Left lung (tissue), 10 donors: Measurements from ENCODE around the gene CCDC120. TPM values are rescaled to one million over a fixed set of nuclear protein-coding genes. Genes with fewer than 3 reads are reported as not detected.

Experiments
- ATAC-seq: fragments of 200-7000 bp; cut with Tn5 transposase; one replicate; pipeline ENCODE4 v1.9.1; 2020; ENCODE audit warnings: moderate library complexity
- DNase-seq, 4 donors: peaks; one replicate each; pipeline ENCODE4 v3.0.0-alpha.2; 2013 to 2020
- H3K27ac ChIP-seq, 2 donors: fragments of 200-600 bp; sonication (generic) in 1 of 2; one replicate each; pipeline versions ENCODE4 v1.5.0 to v1.8.0; 2020 to 2021
- H3K27me3 ChIP-seq, 2 donors: fragments of 200-600 bp; sonication (generic) in 1 of 2; one replicate each; pipeline versions ENCODE4 v1.5.0 to v1.8.0; 2020 to 2021
- H3K36me3 ChIP-seq, 2 donors: fragments of 200-600 bp; sonication (generic) in 1 of 2; one replicate each; pipeline versions ENCODE4 v1.5.0 to v1.8.0; 2020 to 2021
- H3K4me1 ChIP-seq, 2 donors: fragments of 200-600 bp; one replicate each; pipeline ENCODE4 v1.8.0; 2021
- H3K4me3 ChIP-seq, 2 donors: fragments of 200-600 bp; sonication (generic) in 1 of 2; one replicate each; pipeline versions ENCODE4 v1.5.0 to v1.8.0; 2020 to 2021; ENCODE audit warnings: mild to moderate bottlenecking in 1 of 2
- H3K9me3 ChIP-seq, 2 donors: fragments of 200-600 bp; sonication (generic) in 1 of 2; one replicate each; pipeline versions ENCODE4 v1.5.0 to v1.8.0; 2020 to 2021
- CTCF ChIP-seq, 2 donors: fragments of 200-600 bp; sonication (generic) in 1 of 2; IDR thresholded peaks; one replicate each; pipeline versions ENCODE4 v1.5.0 to v1.8.0; 2021; ENCODE audit warnings: antibody characterized with exemption in 2 of 2
- intact Hi-C, 2 donors: fragments of 100-400 bp; cut with DNase I; formaldehyde crosslinking; loops; one replicate each; pipeline versions ENCODE4 v1.11.2 to v1.14.2; 2022
- polyA plus RNA-seq, 6 donors: library from polyadenylated mRNA; unstranded; fragments of 120-200 nt; gene quantifications; one replicate each; pipeline ENCODE4 v1.2.1, GENCODE V29; 2013; ENCODE audit not compliant: insufficient read length in 6 of 6
- total RNA-seq, 2 donors: library from RNA; stranded (reverse); fragmentation: NEBNext Ultra II Directional; extraction: Animal tissue kit (Norgen Biotek cat#: 25700); gene quantifications; one replicate each; pipeline ENCODE4 v1.2.1, GENCODE V29; 2021
- donor health status: DM: no; HTN: yes; CAD: no.
- donor health status: DM: no; HTN: no; CAD: no.

CCDC120 gene
- total and polyA plus RNA-seq, 8 donors = 9.7 to 19.5 (median 15.0) TPM

GRCh38 chrX:49053223-49054072 is 5.4 kb upstream of the CCDC120 start:
- DNase-seq (peak; percentile 50 to 85 (median 71)), ATAC-seq (peak; percentile 83)
- Histone ChIP-seq H3K9me3 (no peaks in the 10 kb centered on the region), H3K36me3 (no peaks in the 10 kb centered on the region), H3K4me3 (peak overlapping the region; percentile 44 to 47), H3K27ac (peak overlapping the region; percentile 48 to 83), H3K27me3 (no peaks in the 10 kb centered on the region), H3K4me1 (no peaks in the 10 kb centered on the region)
- TF ChIP-seq CTCF (IDR thresholded peaks at IDR 0.05) = no peak
- intact Hi-C loops = no loop called here

GRCh38 chrX:49054073-49054762 is 4.6 kb upstream of the CCDC120 start:
- intact Hi-C loops = no loop called here
- Histone ChIP-seq H3K4me3 (peak overlapping the region; percentile 44 to 47), H3K27ac (peak overlapping the region; percentile 48 to 83), H3K36me3 (no peaks in the 10 kb centered on the region), H3K27me3 (no peaks in the 10 kb centered on the region), H3K4me1 (no peaks in the 10 kb centered on the region), H3K9me3 (no peaks in the 10 kb centered on the region)
- no peak for DNase-seq
- ATAC-seq = no peak
- no peak for TF ChIP-seq CTCF (IDR thresholded peaks at IDR 0.05)

DNA sequence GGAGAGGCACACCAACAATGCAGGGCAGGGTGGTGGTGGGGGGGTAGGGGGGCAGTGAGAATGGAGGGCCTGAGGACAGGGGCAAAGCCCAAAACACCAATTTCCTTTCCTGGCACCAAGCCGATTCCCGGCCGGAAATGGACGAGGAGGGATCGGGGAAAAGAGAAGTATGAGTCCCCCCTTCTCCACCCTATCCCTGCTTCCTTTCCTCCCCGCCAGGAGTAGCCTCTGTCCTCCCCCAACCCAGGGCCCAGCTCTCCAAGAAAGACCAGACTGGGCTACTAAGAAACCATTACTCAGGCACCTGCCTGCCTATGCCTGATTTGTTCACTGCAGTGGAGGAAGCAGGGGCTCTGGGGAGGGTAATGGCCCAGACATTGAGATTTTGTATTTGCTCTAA is 402 bp downstream of the CCDC120 start:
- no peak for TF ChIP-seq CTCF (IDR thresholded peaks at IDR 0.05)
- DNase-seq (no peak), ATAC-seq (peak; percentile 46)
- intact Hi-C loops = no loop called here
- Histone ChIP-seq H3K36me3 (peaks cover 0 to 6% of the 10 kb centered on the region in 2 donors), H3K27ac (peak overlapping the region in 1 of 2 donors; percentile 37), H3K27me3 (no peaks in the 10 kb centered on the region), H3K4me3 (peak overlapping the region in 1 of 2 donors; percentile 32), H3K4me1 (no peaks in the 10 kb centered on the region), H3K9me3 (no peaks in the 10 kb centered on the region)

DNA sequence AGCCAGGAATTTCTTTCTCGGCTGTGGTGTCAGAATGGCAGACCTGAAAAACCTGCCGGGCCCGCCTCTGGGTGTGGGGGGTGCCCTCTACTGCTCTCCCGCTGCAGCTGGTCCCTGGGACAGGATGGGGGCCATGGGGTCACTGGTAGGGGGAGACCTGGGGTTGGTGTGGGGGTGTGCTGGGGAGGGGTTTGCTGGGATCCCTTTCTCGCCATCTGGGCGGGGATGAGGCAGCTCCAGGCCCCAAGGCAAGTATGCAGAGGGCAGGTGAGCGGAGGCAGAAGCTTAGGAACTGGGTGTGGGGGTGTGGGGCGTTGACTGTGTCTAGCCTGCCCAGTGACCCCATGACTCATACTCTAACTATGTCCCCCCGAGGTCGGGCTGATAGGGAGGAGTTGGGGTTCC is 884 bp downstream of the CCDC120 start:
- ATAC-seq = peak; percentile 69
- no peak for TF ChIP-seq CTCF (IDR thresholded peaks at IDR 0.05)
- Histone ChIP-seq H3K27me3 (no peaks in the 10 kb centered on the region), H3K36me3 (peaks cover 0 to 9% of the 10 kb centered on the region in 2 donors), H3K27ac (no peak overlapping the region), H3K9me3 (no peaks in the 10 kb centered on the region), H3K4me1 (no peaks in the 10 kb centered on the region), H3K4me3 (peak overlapping the region in 1 of 2 donors; percentile 32)
- DNase-seq = no peak
- intact Hi-C loops = no loop called here

GRCh38 chrX:49060914-49061313 is 2.1 kb downstream of the CCDC120 start:
- intact Hi-C loops = no loop called here
- peaks cover 0 to 9% of the 10 kb centered on the region in 2 donors for H3K36me3 ChIP-seq
- no peaks in the 10 kb centered on the region for H3K9me3 ChIP-seq
- H3K27ac ChIP-seq = no peak overlapping the region
- no peak for TF ChIP-seq CTCF (IDR thresholded peaks at IDR 0.05)
- H3K4me3 ChIP-seq = no peak overlapping the region
- no peaks in the 10 kb centered on the region for H3K27me3 ChIP-seq
- DNase-seq = no peak
- no peaks in the 10 kb centered on the region for H3K4me1 ChIP-seq
- no peak for ATAC-seq
